HK-2 (cell line): ENCODE data around the gene CCDC180.
"Not testable (repeated sequence)": the region's sequence is repeated elsewhere in the genome, so short reads cannot be mapped to it uniquely, and the experiment has no call there.

Experiments
- DNase-seq: peaks from one replicate; pipeline ENCODE4 v3.0.0-alpha.2; 2018; ENCODE audit not compliant: unreplicated experiment

Gene CCDC180

GRCh38 chr9:97311798-97312500 is 4.5 kb downstream of the CCDC180 start:
- no peak for DNase-seq

- DNase-seq, result no peak
These were observed 5.1 kb downstream of the CCDC180 start for GRCh38 chr9:97312556-97312955.

GRCh38 chr9:97313243-97313642 is 5.8 kb downstream of the CCDC180 start:
- no peak for DNase-seq

GRCh38 chr9:97313746-97314145 is 6.3 kb downstream of the CCDC180 start:
- no peak for DNase-seq

GRCh38 chr9:97314503-97314902 is 7.0 kb downstream of the CCDC180 start:
- DNase-seq, result no peak

- no peak for DNase-seq
These were observed 8.1 kb downstream of the CCDC180 start for GRCh38 chr9:97315550-97315949.

GRCh38 chr9:97316904-97317303 is 9.4 kb downstream of the CCDC180 start:
- DNase-seq, result no peak

- DNase-seq, result no peak
These were observed 11.0 kb downstream of the CCDC180 start for GRCh38 chr9:97318433-97318832.

- DNase-seq, result no peak
These were observed 11.9 kb downstream of the CCDC180 start for GRCh38 chr9:97319395-97319794.

GRCh38 chr9:97320080-97320642 is 12.7 kb downstream of the CCDC180 start:
- DNase-seq, result no peak

- no peak for DNase-seq
These were observed 13.8 kb downstream of the CCDC180 start for GRCh38 chr9:97321251-97321650.

- DNase-seq, result no peak
These were observed 14.2 kb downstream of the CCDC180 start for GRCh38 chr9:97321691-97322090.

GRCh38 chr9:97322105-97322504 is 14.6 kb downstream of the CCDC180 start:
- no peak for DNase-seq

- no peak for DNase-seq
These were observed 17.5 kb downstream of the CCDC180 start for GRCh38 chr9:97324954-97325353.

- no peak for DNase-seq
These were observed 20.1 kb downstream of the CCDC180 start for GRCh38 chr9:97327562-97327961.

GRCh38 chr9:97332993-97333392 is 25.5 kb downstream of the CCDC180 start:
- no peak for DNase-seq

- DNase-seq, result not testable (repeated sequence)
These were observed 28.2 kb downstream of the CCDC180 start for GRCh38 chr9:97335622-97336021.

GRCh38 chr9:97348871-97349270 is 41.4 kb downstream of the CCDC180 start:
- DNase-seq, result no peak

- no peak for DNase-seq
These were observed 41.9 kb downstream of the CCDC180 start for GRCh38 chr9:97349400-97349799.

GRCh38 chr9:97354637-97355036 is 47.2 kb downstream of the CCDC180 start:
- no peak for DNase-seq

GRCh38 chr9:97357056-97357455 is 49.6 kb downstream of the CCDC180 start:
- DNase-seq, result no peak
